WTC11 (cell line): ENCODE measurements around the gene TIMELESS.

ENCODE experiments used
- ATF1 ChIP-seq: sonication (generic); formaldehyde crosslinking; IDR thresholded peaks from 2 replicates; pipeline ENCODE4 v1.8.1; 2023; ENCODE audit warnings: mild to moderate bottlenecking, moderate library complexity, missing genetic modification reagents
- FOXP1 ChIP-seq: sonication (generic); formaldehyde crosslinking; IDR thresholded peaks from 2 replicates; pipeline ENCODE4 v1.8.0; 2022; ENCODE audit warnings: missing genetic modification reagents, mild to moderate bottlenecking, moderate library complexity, borderline replicate concordance
- JUN ChIP-seq: sonication (generic); formaldehyde crosslinking; IDR thresholded peaks from 2 replicates; pipeline ENCODE4 v1.8.0; 2023; ENCODE audit warnings: mild to moderate bottlenecking, missing genetic modification reagents
- SMAD3 ChIP-seq: sonication (generic); formaldehyde crosslinking; IDR thresholded peaks from 2 replicates; pipeline ENCODE4 v1.8.0; 2022; ENCODE audit warnings: missing genetic modification reagents, mild to moderate bottlenecking, borderline replicate concordance
- SOX15 ChIP-seq: fragments of 250-450 bp; sonication (Bioruptor Pico); IDR thresholded peaks from 2 replicates; pipeline ENCODE4 v1.9.0; 2021; ENCODE audit warnings: mild to moderate bottlenecking
- SP1 ChIP-seq: sonication (generic); formaldehyde crosslinking; conservative IDR thresholded peaks from 2 replicates; pipeline ENCODE4 v1.8.1; 2022; ENCODE audit warnings: missing genetic modification reagents
- TCF7 ChIP-seq: sonication (generic); formaldehyde crosslinking; IDR thresholded peaks from 2 replicates; pipeline ENCODE4 v1.8.0; 2022; ENCODE audit warnings: mild to moderate bottlenecking, low read depth, missing genetic modification reagents, moderate library complexity
- ZNF138 ChIP-seq: sonication (generic); formaldehyde crosslinking; conservative IDR thresholded peaks from 2 replicates; pipeline ENCODE4 v1.8.1; 2022; ENCODE audit warnings: mild to moderate bottlenecking, moderate library complexity, missing genetic modification reagents
- TF ChIP-seq, protein P1 (sequence below): fragments of 200-600 bp; IDR thresholded peaks from 2 replicates; pipeline ENCODE4 v1.8.0; 2022; ENCODE audit warnings: antibody characterized with exemption
- TF ChIP-seq, protein P2 (sequence below): sonication (generic); formaldehyde crosslinking; IDR thresholded peaks from 2 replicates; pipeline ENCODE4 v1.8.0; 2022; ENCODE audit warnings: mild to moderate bottlenecking, missing genetic modification reagents
- TF ChIP-seq, protein P3 (sequence below): sonication (generic); formaldehyde crosslinking; IDR thresholded peaks from 2 replicates; pipeline ENCODE4 v1.8.1; 2023; ENCODE audit warnings: mild to moderate bottlenecking, missing genetic modification reagents, moderate library complexity
- TF ChIP-seq, protein P4 (sequence below): sonication (generic); formaldehyde crosslinking; IDR thresholded peaks from 2 replicates; pipeline ENCODE4 v1.8.1; 2023; ENCODE audit warnings: mild to moderate bottlenecking, missing genetic modification reagents, moderate library complexity
- TF ChIP-seq, protein P5 (sequence below): sonication (generic); formaldehyde crosslinking; IDR thresholded peaks from 2 replicates; pipeline ENCODE4 v1.8.0; 2022; ENCODE audit warnings: mild to moderate bottlenecking, missing genetic modification reagents

DNA sequence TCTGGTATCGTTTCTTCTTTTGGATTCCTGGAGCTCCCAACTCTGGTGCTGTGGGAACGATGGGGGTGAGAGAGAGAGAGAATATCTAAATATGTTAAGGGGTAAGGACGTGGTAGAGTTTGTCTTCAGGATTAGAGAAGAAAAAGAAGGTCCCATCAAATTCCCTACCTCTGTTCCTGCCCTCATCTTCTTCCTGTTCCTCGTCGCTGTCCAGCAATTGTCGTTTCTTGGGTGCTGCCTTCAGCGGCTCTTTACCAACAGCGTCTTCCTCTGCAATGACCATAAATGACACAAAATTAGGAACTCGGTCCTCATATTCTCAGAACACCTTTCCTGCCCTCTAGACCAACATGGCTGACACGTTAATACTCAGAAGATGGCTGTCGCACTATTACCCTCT lies 31.5 kb downstream of the TIMELESS start:
- TF ChIP-seq, protein P1, sequence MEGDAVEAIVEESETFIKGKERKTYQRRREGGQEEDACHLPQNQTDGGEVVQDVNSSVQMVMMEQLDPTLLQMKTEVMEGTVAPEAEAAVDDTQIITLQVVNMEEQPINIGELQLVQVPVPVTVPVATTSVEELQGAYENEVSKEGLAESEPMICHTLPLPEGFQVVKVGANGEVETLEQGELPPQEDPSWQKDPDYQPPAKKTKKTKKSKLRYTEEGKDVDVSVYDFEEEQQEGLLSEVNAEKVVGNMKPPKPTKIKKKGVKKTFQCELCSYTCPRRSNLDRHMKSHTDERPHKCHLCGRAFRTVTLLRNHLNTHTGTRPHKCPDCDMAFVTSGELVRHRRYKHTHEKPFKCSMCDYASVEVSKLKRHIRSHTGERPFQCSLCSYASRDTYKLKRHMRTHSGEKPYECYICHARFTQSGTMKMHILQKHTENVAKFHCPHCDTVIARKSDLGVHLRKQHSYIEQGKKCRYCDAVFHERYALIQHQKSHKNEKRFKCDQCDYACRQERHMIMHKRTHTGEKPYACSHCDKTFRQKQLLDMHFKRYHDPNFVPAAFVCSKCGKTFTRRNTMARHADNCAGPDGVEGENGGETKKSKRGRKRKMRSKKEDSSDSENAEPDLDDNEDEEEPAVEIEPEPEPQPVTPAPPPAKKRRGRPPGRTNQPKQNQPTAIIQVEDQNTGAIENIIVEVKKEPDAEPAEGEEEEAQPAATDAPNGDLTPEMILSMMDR, result no peak
- TF ChIP-seq TCF7 (no peak), FOXP1 (CRISPR knock-in tag) (no peak), ZNF138 (no peak), SMAD3 (CRISPR knock-in tag) (no peak), SOX15 (CRISPR knock-in tag) (no peak), ATF1 (CRISPR knock-in tag) (no peak), SP1 (CRISPR knock-in tag) (no peak), JUN (CRISPR knock-in tag) (no peak)
- TF ChIP-seq, protein P2, sequence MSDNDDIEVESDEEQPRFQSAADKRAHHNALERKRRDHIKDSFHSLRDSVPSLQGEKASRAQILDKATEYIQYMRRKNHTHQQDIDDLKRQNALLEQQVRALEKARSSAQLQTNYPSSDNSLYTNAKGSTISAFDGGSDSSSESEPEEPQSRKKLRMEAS, result no peak
- TF ChIP-seq, protein P3, sequence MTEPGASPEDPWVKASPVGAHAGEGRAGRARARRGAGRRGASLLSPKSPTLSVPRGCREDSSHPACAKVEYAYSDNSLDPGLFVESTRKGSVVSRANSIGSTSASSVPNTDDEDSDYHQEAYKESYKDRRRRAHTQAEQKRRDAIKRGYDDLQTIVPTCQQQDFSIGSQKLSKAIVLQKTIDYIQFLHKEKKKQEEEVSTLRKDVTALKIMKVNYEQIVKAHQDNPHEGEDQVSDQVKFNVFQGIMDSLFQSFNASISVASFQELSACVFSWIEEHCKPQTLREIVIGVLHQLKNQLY, result no peak
- TF ChIP-seq, protein P4, sequence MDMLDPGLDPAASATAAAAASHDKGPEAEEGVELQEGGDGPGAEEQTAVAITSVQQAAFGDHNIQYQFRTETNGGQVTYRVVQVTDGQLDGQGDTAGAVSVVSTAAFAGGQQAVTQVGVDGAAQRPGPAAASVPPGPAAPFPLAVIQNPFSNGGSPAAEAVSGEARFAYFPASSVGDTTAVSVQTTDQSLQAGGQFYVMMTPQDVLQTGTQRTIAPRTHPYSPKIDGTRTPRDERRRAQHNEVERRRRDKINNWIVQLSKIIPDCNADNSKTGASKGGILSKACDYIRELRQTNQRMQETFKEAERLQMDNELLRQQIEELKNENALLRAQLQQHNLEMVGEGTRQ (CRISPR knock-in tag), result no peak
- TF ChIP-seq, protein P5, sequence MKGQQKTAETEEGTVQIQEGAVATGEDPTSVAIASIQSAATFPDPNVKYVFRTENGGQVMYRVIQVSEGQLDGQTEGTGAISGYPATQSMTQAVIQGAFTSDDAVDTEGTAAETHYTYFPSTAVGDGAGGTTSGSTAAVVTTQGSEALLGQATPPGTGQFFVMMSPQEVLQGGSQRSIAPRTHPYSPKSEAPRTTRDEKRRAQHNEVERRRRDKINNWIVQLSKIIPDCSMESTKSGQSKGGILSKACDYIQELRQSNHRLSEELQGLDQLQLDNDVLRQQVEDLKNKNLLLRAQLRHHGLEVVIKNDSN, result no peak
